Measurements from ENCODE around the gene OXLD1. TPM values are rescaled to one million over a fixed set of nuclear protein-coding genes. Genes with fewer than 3 reads are reported as not detected.

The OXLD1 gene
- total RNA-seq, 1 experiment from 2014 or later = 46.7 TPM

DNA sequence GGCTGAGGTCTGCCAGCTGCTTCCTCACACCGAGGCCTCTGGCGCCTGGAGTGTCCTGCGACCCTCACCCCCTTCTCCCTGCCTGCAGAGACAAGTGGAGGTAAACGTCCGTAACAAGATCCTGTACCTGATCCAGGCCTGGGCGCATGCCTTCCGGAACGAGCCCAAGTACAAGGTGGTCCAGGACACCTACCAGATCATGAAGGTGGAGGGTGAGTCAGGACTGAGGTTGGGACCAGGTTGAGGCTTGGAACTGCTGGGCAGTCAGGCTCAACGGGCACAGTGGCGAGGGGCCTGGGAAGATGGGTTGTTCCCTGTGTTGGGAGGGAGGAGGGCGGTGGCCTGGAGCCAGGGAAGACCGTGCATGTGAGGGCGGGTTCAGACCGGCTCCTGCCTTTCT, 22.2 kb upstream of the OXLD1 start:
- POLR2A ChIA-PET (ENCODE audit: unreplicated experiment) = no interaction called here
- no peak for TF ChIP-seq CTCF (conservative IDR thresholded peaks at IDR 0.05; ENCODE audit: low read depth, low read length)
- no peak for TF ChIP-seq EZH2 (IDR thresholded peaks at IDR 0.05; ENCODE audit: low read length, unreplicated experiment)
- no peak for TF ChIP-seq EZH2phosphoT487 (IDR thresholded peaks at IDR 0.05; ENCODE audit: borderline replicate concordance, low read length)
- CTCF ChIA-PET = no interaction called here
- H3K27ac ChIP-seq (ENCODE audit: low read length) = no peak overlapping the region
- peaks cover 70% of the 10 kb centered on the region for H3K79me2 ChIP-seq (ENCODE audit: low read length)
- H3K9me2 ChIP-seq (replicated peaks; ENCODE audit: low read length) = no peaks in the 10 kb centered on the region
- no peak overlapping the region for H3K4me3 ChIP-seq (ENCODE audit: low read length)
- H3K4me1 ChIP-seq (ENCODE audit: insufficient read depth, low read length) = peaks cover 19% of the 10 kb centered on the region
- DNase-seq (no peak), ATAC-seq (no peak)
- intact Hi-C loops (cut with micrococcal nuclease) = no loop called here
- H3K27me3 ChIP-seq (ENCODE audit: low read length) = no peaks in the 10 kb centered on the region
- H3F3A ChIP-seq (ENCODE audit: low read length, unreplicated experiment) = peaks cover 5% of the 10 kb centered on the region
- H3K4me2 ChIP-seq (ENCODE audit: low read length) = no peak overlapping the region
- BruUV-seq (replicated peaks) = no TSS peak
- H2AFZ ChIP-seq (ENCODE audit: low read length) = no peak overlapping the region
- H4K20me1 ChIP-seq (ENCODE audit: low read length) = peaks cover 55% of the 10 kb centered on the region
- no peak overlapping the region for H3K9ac ChIP-seq (ENCODE audit: low read length)
- peaks cover 59% of the 10 kb centered on the region for H3K36me3 ChIP-seq (ENCODE audit: low read depth, low read length)
- H3K9me3 ChIP-seq (ENCODE audit: low read length) = no peaks in the 10 kb centered on the region

DNA sequence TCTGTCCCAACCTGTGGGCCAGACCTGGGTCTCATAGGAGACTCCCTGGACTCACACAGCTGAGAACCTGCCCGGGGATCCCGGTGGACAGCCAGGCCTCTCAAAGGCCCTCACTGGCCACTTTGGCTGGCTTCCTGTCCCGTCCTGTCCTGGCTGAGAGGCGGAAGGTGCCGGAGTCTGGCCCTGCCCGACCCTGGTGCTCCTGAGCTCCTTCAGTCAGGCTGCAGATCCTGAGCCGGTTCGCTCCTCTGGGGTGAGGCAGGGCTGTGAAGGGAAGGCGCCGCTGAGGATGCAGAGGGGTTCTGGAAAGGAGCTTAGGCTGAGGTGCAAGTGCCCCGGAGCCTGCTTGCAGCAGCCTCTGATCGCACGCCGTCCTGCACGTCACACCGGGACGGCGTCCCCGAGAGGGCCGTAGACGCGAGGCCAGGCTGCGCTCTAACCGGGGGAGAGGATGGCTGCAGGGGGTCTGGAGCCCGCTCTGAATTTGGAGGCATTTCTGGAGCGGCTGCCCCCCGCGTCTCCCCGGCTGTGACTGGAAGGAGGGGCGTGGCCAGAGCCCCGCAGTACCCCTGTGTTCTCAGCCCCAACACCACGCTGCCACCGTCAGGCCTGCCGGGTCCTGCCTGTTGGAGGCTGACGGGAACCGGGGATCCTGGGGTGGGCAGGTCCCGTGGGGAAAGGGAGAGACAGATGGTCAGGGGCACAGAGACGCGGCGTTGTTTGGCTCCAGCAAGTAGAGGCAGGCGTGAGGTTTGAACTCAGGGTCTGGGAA, 21.6 kb upstream of the OXLD1 start:
- no peaks in the 10 kb centered on the region for H3K9me2 ChIP-seq (replicated peaks; ENCODE audit: low read length)
- H3K4me2 ChIP-seq (ENCODE audit: low read length) = no peak overlapping the region
- H3K4me3 ChIP-seq (ENCODE audit: low read length) = no peak overlapping the region
- peaks cover 55% of the 10 kb centered on the region for H4K20me1 ChIP-seq (ENCODE audit: low read length)
- no peaks in the 10 kb centered on the region for H3K27me3 ChIP-seq (ENCODE audit: low read length)
- intact Hi-C loops (cut with micrococcal nuclease) = no loop called here
- H3K27ac ChIP-seq (ENCODE audit: low read length) = no peak overlapping the region
- no TSS peak for BruUV-seq (replicated peaks)
- TF ChIP-seq EZH2 (IDR thresholded peaks at IDR 0.05; ENCODE audit: low read length, unreplicated experiment) (no peak), CTCF (conservative IDR thresholded peaks at IDR 0.05; ENCODE audit: low read depth, low read length) (no peak), EZH2phosphoT487 (IDR thresholded peaks at IDR 0.05; ENCODE audit: borderline replicate concordance, low read length) (no peak)
- ChIA-PET POLR2A (ENCODE audit: unreplicated experiment) (no interaction called here), CTCF (no interaction called here)
- no peak overlapping the region for H2AFZ ChIP-seq (ENCODE audit: low read length)
- peaks cover 56% of the 10 kb centered on the region for H3K36me3 ChIP-seq (ENCODE audit: low read depth, low read length)
- H3K9me3 ChIP-seq (ENCODE audit: low read length) = no peaks in the 10 kb centered on the region
- H3K79me2 ChIP-seq (ENCODE audit: low read length) = peaks cover 75% of the 10 kb centered on the region
- DNase-seq (no peak), ATAC-seq (no peak)
- H3F3A ChIP-seq (ENCODE audit: low read length, unreplicated experiment) = peaks cover 5% of the 10 kb centered on the region
- H3K4me1 ChIP-seq (ENCODE audit: insufficient read depth, low read length) = peaks cover 19% of the 10 kb centered on the region
- no peak overlapping the region for H3K9ac ChIP-seq (ENCODE audit: low read length)

- Histone ChIP-seq H3K9me3 (ENCODE audit: low read length) (no peaks in the 10 kb centered on the region), H3K79me2 (ENCODE audit: low read length) (peaks cover 89% of the 10 kb centered on the region), H3K4me2 (ENCODE audit: low read length) (no peak overlapping the region), H3F3A (ENCODE audit: low read length, unreplicated experiment) (peaks cover 5% of the 10 kb centered on the region), H3K36me3 (ENCODE audit: low read depth, low read length) (peaks cover 45% of the 10 kb centered on the region), H4K20me1 (ENCODE audit: low read length) (peaks cover 55% of the 10 kb centered on the region), H3K9ac (ENCODE audit: low read length) (no peak overlapping the region), H3K27me3 (ENCODE audit: low read length) (no peaks in the 10 kb centered on the region), H3K4me3 (ENCODE audit: low read length) (no peak overlapping the region), H3K27ac (ENCODE audit: low read length) (no peak overlapping the region), H3K9me2 (replicated peaks; ENCODE audit: low read length) (no peaks in the 10 kb centered on the region), H3K4me1 (ENCODE audit: insufficient read depth, low read length) (peaks cover 24% of the 10 kb centered on the region), H2AFZ (ENCODE audit: low read length) (no peak overlapping the region)
- TF ChIP-seq EZH2 (IDR thresholded peaks at IDR 0.05; ENCODE audit: low read length, unreplicated experiment) (no peak), EZH2phosphoT487 (IDR thresholded peaks at IDR 0.05; ENCODE audit: borderline replicate concordance, low read length) (no peak), CTCF (conservative IDR thresholded peaks at IDR 0.05; ENCODE audit: low read depth, low read length) (no peak)
- BruUV-seq (replicated peaks) = no TSS peak
- DNase-seq (no peak), ATAC-seq (no peak)
- POLR2A ChIA-PET (ENCODE audit: unreplicated experiment) = no interaction called here
- intact Hi-C loops (cut with micrococcal nuclease) = no loop called here
- CTCF ChIA-PET = no interaction called here
Measured at GRCh38 chr17:81686614-81687013, 20.2 kb upstream of the OXLD1 start.

Data from PC-3 (cell line).